HUES6 (cell line): Measurements from ENCODE around the gene SUCLA2.

Experiments used
- H3K27ac ChIP-seq: 2 replicates; pipeline ENCODE4 v1.7.0; 2013; ENCODE audit warnings: low read depth, mild to moderate bottlenecking, low read length, inconsistent platforms
- H3K27me3 ChIP-seq: 2 replicates; pipeline ENCODE4 v1.6.1; 2013; ENCODE audit warnings: low read length; ENCODE audit not compliant: control insufficient read depth, insufficient read depth
- H3K36me3 ChIP-seq: 2 replicates; pipeline ENCODE4 v1.6.1; 2013; ENCODE audit warnings: low read length; ENCODE audit not compliant: control insufficient read depth, insufficient read depth
- H3K4me1 ChIP-seq: 2 replicates; pipeline ENCODE4 v1.6.1; 2013; ENCODE audit warnings: low read length; ENCODE audit not compliant: control insufficient read depth, insufficient read depth
- H3K4me3 ChIP-seq: 2 replicates; pipeline ENCODE4 v1.5.1; 2013; ENCODE audit warnings: low read depth, low read length
- H3K9ac ChIP-seq: one replicate; pipeline ENCODE4 v1.6.1; 2013; ENCODE audit warnings: mild to moderate bottlenecking, low read length
- H3K9me3 ChIP-seq: 2 replicates; pipeline ENCODE4 v1.6.1; 2013; ENCODE audit warnings: low read depth, low read length; ENCODE audit not compliant: control insufficient read depth, insufficient read depth

SUCLA2 gene

GRCh38 chr13:47997384-47997783 lies 3.7 kb downstream of the SUCLA2 start:
- Histone ChIP-seq H3K27me3 (no peaks in the 10 kb centered on the region), H3K9me3 (no peaks in the 10 kb centered on the region), H3K4me1 (peaks cover 7% of the 10 kb centered on the region), H3K27ac (no peak overlapping the region), H3K4me3 (peak overlapping the region; percentile 8; the same call in 1 of the 2 replicates), H3K9ac (no peak overlapping the region), H3K36me3 (peaks cover 56% of the 10 kb centered on the region)

GRCh38 chr13:47991859-47992258 lies 9.2 kb downstream of the SUCLA2 start:
- H3K27ac ChIP-seq, result no peak overlapping the region
- no peaks in the 10 kb centered on the region for H3K4me1 ChIP-seq
- peaks cover 87% of the 10 kb centered on the region for H3K36me3 ChIP-seq

GRCh38 chr13:47990920-47991466 lies 10.1 kb downstream of the SUCLA2 start:
- no peak overlapping the region for H3K27ac ChIP-seq
- H3K4me1 ChIP-seq, result no peaks in the 10 kb centered on the region
- peaks cover 89% of the 10 kb centered on the region for H3K36me3 ChIP-seq
- H3K9me3 ChIP-seq, result no peaks in the 10 kb centered on the region
- no peak overlapping the region for H3K4me3 ChIP-seq
- no peaks in the 10 kb centered on the region for H3K27me3 ChIP-seq
- H3K9ac ChIP-seq, result no peak overlapping the region

More at GRCh38 chr13:47991859-47992258, 9.2 kb downstream of the SUCLA2 start:
- H3K9ac ChIP-seq, result no peak overlapping the region
- no peak overlapping the region for H3K4me3 ChIP-seq
- no peaks in the 10 kb centered on the region for H3K27me3 ChIP-seq
- no peaks in the 10 kb centered on the region for H3K9me3 ChIP-seq

GRCh38 chr13:47990427-47990826 lies 10.6 kb downstream of the SUCLA2 start:
- Histone ChIP-seq H3K27ac (no peak overlapping the region), H3K36me3 (peaks cover 89% of the 10 kb centered on the region), H3K4me1 (no peaks in the 10 kb centered on the region), H3K9me3 (no peaks in the 10 kb centered on the region), H3K4me3 (no peak overlapping the region), H3K27me3 (no peaks in the 10 kb centered on the region), H3K9ac (no peak overlapping the region)

- Histone ChIP-seq H3K36me3 (peaks cover 56% of the 10 kb centered on the region), H3K9me3 (no peaks in the 10 kb centered on the region; the same call in 1 of the 2 replicates), H3K27ac (no peak overlapping the region), H3K4me1 (no peaks in the 10 kb centered on the region), H3K27me3 (no peaks in the 10 kb centered on the region), H3K9ac (no peak overlapping the region), H3K4me3 (no peak overlapping the region)
These were observed 18.0 kb downstream of the SUCLA2 start for GRCh38 chr13:47983070-47983469.

- Histone ChIP-seq H3K9ac (no peak overlapping the region), H3K27ac (no peak overlapping the region), H3K4me1 (no peaks in the 10 kb centered on the region), H3K27me3 (no peaks in the 10 kb centered on the region), H3K4me3 (no peak overlapping the region), H3K9me3 (no peaks in the 10 kb centered on the region; the same call in 1 of the 2 replicates), H3K36me3 (peaks cover 48% of the 10 kb centered on the region)
These were observed 24.7 kb downstream of the SUCLA2 start for GRCh38 chr13:47976325-47976724.

GRCh38 chr13:47964863-47965262 lies 36.2 kb downstream of the SUCLA2 start:
- H3K27me3 ChIP-seq, result no peaks in the 10 kb centered on the region
- peaks cover 33% of the 10 kb centered on the region for H3K9me3 ChIP-seq
- H3K36me3 ChIP-seq, result peaks cover 93% of the 10 kb centered on the region
- no peak overlapping the region for H3K4me3 ChIP-seq
- no peaks in the 10 kb centered on the region for H3K4me1 ChIP-seq
- H3K27ac ChIP-seq, result no peak overlapping the region
- H3K9ac ChIP-seq, result no peak overlapping the region

- Histone ChIP-seq H3K4me3 (no peak overlapping the region), H3K36me3 (peaks cover 93% of the 10 kb centered on the region), H3K9ac (no peak overlapping the region), H3K27ac (no peak overlapping the region), H3K9me3 (peaks cover 53% of the 10 kb centered on the region), H3K4me1 (no peaks in the 10 kb centered on the region), H3K27me3 (no peaks in the 10 kb centered on the region)
These were observed 38.8 kb downstream of the SUCLA2 start for GRCh38 chr13:47962237-47962636.

GRCh38 chr13:47959468-47960247 lies 41.4 kb downstream of the SUCLA2 start:
- peaks cover 63% of the 10 kb centered on the region for H3K9me3 ChIP-seq
- no peaks in the 10 kb centered on the region for H3K4me1 ChIP-seq
- H3K9ac ChIP-seq, result no peak overlapping the region
- H3K36me3 ChIP-seq, result peaks cover 95% of the 10 kb centered on the region
- no peak overlapping the region for H3K27ac ChIP-seq
- H3K27me3 ChIP-seq, result no peaks in the 10 kb centered on the region
- H3K4me3 ChIP-seq, result no peak overlapping the region

- Histone ChIP-seq H3K27me3 (no peaks in the 10 kb centered on the region), H3K9ac (no peak overlapping the region), H3K36me3 (peaks cover 96% of the 10 kb centered on the region), H3K4me3 (no peak overlapping the region), H3K27ac (no peak overlapping the region), H3K9me3 (peaks cover 48% of the 10 kb centered on the region), H3K4me1 (no peaks in the 10 kb centered on the region)
These were observed 44.0 kb downstream of the SUCLA2 start for GRCh38 chr13:47957073-47957472.

- H3K36me3 ChIP-seq, result peaks cover 94% of the 10 kb centered on the region
These were observed 45.2 kb downstream of the SUCLA2 start for GRCh38 chr13:47955836-47956235.

More at GRCh38 chr13:47955836-47956235, 45.2 kb downstream of the SUCLA2 start:
- Histone ChIP-seq H3K4me1 (no peaks in the 10 kb centered on the region), H3K27me3 (no peaks in the 10 kb centered on the region), H3K27ac (no peak overlapping the region), H3K4me3 (no peak overlapping the region), H3K9me3 (peaks cover 43% of the 10 kb centered on the region), H3K9ac (no peak overlapping the region)
